ENCODE results near the gene SPHK1. TPM values are rescaled to one million over a fixed set of nuclear protein-coding genes. Genes with fewer than 3 reads are reported as not detected.
"Not testable (repeated sequence)": the region's sequence is repeated elsewhere in the genome, so short reads cannot be mapped to it uniquely, and the experiment has no call there.

SPHK1 gene
- total RNA-seq, 1 donor from 2014 or later, result 26.8 TPM

DNA sequence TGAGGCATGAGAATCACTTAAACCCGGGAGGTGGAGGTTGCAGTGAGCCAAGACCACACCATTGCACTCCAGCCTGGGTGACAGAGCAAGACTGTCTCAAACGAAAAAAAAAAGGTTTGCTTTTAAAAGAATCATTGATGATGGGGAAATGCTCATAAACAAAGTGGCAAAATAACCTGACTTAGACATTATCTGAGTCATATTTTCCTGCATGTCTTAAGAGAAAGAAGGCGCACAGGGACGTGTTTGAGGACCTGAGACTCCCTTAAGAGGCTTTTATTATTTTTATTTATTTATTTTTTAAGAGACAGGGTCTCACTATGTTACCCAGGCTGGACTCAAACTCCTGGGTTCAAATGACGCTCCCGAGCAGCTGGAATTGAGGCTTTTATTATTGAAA lies 25.0 kb upstream of the SPHK1 start:
- Mint-ChIP-seq H3K4me3 (no peak overlapping the region), H3K36me3 (no peaks in the 10 kb centered on the region), H3K4me1 (ENCODE audit: unreplicated experiment) (peaks cover 23% of the 10 kb centered on the region), H3K9me3 (no peaks in the 10 kb centered on the region), H3K27me3 (peaks cover 2% of the 10 kb centered on the region), H3K27ac (no peak overlapping the region)
- TF ChIP-seq, protein P1, sequence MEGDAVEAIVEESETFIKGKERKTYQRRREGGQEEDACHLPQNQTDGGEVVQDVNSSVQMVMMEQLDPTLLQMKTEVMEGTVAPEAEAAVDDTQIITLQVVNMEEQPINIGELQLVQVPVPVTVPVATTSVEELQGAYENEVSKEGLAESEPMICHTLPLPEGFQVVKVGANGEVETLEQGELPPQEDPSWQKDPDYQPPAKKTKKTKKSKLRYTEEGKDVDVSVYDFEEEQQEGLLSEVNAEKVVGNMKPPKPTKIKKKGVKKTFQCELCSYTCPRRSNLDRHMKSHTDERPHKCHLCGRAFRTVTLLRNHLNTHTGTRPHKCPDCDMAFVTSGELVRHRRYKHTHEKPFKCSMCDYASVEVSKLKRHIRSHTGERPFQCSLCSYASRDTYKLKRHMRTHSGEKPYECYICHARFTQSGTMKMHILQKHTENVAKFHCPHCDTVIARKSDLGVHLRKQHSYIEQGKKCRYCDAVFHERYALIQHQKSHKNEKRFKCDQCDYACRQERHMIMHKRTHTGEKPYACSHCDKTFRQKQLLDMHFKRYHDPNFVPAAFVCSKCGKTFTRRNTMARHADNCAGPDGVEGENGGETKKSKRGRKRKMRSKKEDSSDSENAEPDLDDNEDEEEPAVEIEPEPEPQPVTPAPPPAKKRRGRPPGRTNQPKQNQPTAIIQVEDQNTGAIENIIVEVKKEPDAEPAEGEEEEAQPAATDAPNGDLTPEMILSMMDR (conservative IDR thresholded peaks at IDR 0.05), result no peak
- no peak for DNase-seq (ENCODE audit: extremely low spot score, unreplicated experiment)

DNA sequence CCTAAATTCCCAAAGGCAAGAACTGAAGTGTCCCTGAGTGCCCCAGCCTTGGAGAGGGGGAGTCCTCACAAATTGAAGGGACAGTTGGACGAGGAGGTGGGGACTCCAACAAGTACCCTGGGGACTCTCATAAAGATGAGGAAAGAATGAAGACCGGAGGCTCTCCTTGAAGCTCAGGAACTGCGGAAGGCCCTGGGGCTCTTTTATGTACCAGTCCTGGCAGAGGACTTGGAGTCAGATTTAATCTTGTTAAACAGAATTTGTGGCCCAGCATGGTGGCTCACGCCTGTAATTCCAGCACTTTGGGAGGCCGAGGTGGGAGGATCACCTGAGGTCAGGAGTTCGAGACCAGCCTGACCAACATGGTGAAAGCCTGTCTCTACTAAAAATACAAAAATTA lies 24.6 kb upstream of the SPHK1 start:
- not testable (repeated sequence) for H3K9me3 Mint-ChIP-seq; H3K36me3 Mint-ChIP-seq; H3K27ac Mint-ChIP-seq; H3K4me3 Mint-ChIP-seq; DNase-seq (ENCODE audit: extremely low spot score, unreplicated experiment); H3K27me3 Mint-ChIP-seq
- H3K4me1 Mint-ChIP-seq (ENCODE audit: unreplicated experiment), result peaks cover 19% of the 10 kb centered on the region

DNA sequence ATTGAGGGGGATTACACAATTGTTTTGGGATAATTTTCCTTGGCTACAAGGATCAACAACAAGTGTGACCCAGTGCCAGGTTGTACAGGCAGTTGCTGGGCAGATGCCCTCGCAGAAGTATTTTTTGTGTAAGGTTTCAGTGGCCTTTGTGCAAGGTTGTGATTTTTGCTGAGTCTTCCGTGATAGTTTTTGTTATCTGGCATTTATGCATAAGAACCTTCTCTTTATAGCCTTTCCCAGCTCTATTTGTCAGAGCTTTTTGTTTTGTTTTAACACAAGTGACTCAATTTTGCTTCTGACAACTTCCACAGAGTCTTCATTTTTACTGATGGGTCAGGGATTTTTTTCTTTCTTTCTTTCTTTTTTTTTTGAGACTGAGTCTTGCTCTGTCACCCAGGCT lies 23.9 kb upstream of the SPHK1 start:
- no peaks in the 10 kb centered on the region for H3K36me3 Mint-ChIP-seq
- TF ChIP-seq, protein P1 (conservative IDR thresholded peaks at IDR 0.05), result no peak
- H3K9me3 Mint-ChIP-seq, result no peaks in the 10 kb centered on the region
- H3K27me3 Mint-ChIP-seq, result peaks cover 2% of the 10 kb centered on the region
- no peak for DNase-seq (ENCODE audit: extremely low spot score, unreplicated experiment)
- H3K4me1 Mint-ChIP-seq (ENCODE audit: unreplicated experiment), result peaks cover 18% of the 10 kb centered on the region
- H3K27ac Mint-ChIP-seq, result no peak overlapping the region
- no peak overlapping the region for H3K4me3 Mint-ChIP-seq

DNA sequence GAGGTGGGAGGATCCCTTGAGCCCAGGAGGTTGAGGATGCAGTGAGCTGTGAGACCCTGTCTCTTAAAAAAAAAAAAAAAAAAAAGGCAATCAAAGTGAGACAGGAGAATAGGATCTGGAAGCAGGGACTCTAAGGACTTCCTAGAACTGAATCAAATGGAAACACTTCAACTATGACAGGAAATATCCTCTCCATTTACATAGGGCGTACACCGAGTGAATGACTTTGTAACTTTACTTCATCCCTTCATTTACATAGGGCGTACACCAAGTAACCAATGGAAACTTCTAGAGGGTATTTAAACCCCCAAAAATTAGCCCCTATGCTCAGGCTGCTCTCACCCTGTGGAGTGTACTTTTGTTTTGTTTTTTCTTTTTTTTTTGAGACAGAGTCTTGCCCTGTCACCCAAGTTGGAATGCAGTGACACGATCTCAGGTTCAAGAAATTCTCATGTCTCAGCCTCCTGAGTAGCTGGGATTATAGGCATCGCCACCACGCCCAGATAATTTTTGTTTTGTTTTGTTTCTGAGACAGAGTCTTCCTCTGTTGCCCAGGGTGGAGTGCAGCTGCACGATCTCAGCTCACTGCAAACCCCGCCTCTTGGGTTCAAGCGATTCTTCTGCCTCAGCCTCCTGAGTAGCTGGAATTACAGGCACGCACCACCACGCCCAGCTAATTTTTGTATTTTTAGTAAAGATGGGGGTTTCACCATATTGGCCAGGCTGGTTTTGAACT lies 21.1 kb upstream of the SPHK1 start:
- TF ChIP-seq, protein P1 (conservative IDR thresholded peaks at IDR 0.05), result no peak
- no peak for DNase-seq (ENCODE audit: extremely low spot score, unreplicated experiment)
- Mint-ChIP-seq H3K27me3 (no peaks in the 10 kb centered on the region), H3K27ac (no peak overlapping the region), H3K4me1 (ENCODE audit: unreplicated experiment) (peaks cover 28% of the 10 kb centered on the region), H3K4me3 (no peak overlapping the region), H3K36me3 (no peaks in the 10 kb centered on the region), H3K9me3 (no peaks in the 10 kb centered on the region)

DNA sequence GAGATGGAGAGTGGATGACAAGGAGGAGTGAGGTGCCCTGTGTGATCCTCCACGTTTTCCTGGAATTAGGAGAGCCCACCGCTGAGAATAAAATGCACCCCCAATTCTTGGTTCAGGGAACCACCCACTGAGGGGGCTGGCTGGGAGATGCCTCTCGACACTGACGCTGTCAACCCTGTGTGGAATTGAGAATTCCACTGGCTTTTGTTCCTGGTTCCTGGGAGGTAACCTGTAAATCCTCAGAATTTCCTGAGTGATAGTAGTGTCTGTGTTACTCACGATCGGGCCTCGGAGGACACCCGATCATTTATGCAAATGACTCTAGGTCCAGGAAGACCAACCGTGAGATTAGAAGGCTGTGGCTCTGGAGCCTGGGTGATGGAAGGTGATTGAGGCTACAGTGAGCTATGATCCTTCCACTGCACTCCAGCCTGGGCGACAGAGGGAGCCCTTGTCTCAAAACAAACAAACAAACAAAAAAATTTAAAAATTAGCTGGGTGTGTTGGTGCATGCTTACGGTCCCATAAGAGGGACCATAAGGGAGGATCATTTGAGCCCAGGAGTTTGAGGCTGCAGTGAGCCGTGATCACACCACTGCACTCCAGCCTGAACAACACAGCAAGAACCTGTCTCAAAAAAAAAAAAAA lies 19.0 kb upstream of the SPHK1 start:
- no peak for DNase-seq (ENCODE audit: extremely low spot score, unreplicated experiment)
- TF ChIP-seq, protein P1 (conservative IDR thresholded peaks at IDR 0.05), result peak; percentile 32
- H3K4me3 Mint-ChIP-seq, result no peak overlapping the region

DNA sequence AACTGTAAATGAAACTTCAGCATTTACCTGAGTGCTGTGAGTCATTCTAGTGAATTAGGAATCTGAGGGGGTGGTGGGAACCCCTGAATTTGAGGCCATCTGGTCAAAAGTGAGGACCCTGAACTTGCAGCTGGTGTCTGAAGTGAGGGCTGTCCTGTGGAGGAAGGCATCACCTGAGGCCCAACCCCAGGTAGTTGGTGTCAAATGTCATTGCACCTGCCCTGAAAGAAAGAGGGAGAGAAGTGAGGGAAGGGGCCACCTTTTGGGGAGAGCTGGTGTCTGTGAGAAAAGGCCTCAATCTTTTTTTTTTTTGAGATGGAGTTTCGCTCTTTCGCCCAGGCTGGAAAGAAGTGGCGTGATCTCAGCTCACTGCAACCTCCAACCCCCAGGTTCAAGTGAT lies 18.2 kb upstream of the SPHK1 start:
- H3K36me3 Mint-ChIP-seq, result no peaks in the 10 kb centered on the region
- no peaks in the 10 kb centered on the region for H3K9me3 Mint-ChIP-seq
- H3K27ac Mint-ChIP-seq, result no peak overlapping the region
- no peaks in the 10 kb centered on the region for H3K27me3 Mint-ChIP-seq
- TF ChIP-seq, protein P1 (conservative IDR thresholded peaks at IDR 0.05), result no peak
- H3K4me1 Mint-ChIP-seq (ENCODE audit: unreplicated experiment), result peaks cover 36% of the 10 kb centered on the region
- peak overlapping the region; percentile 54 for H3K4me3 Mint-ChIP-seq
- no peak for DNase-seq (ENCODE audit: extremely low spot score, unreplicated experiment)

More for the DNA sequence above, 19.0 kb upstream of the SPHK1 start:
- no peak overlapping the region for H3K27ac Mint-ChIP-seq
- no peaks in the 10 kb centered on the region for H3K9me3 Mint-ChIP-seq
- no peaks in the 10 kb centered on the region for H3K27me3 Mint-ChIP-seq
- H3K36me3 Mint-ChIP-seq, result no peaks in the 10 kb centered on the region
- H3K4me1 Mint-ChIP-seq (ENCODE audit: unreplicated experiment), result peaks cover 37% of the 10 kb centered on the region

Data from type B pancreatic cell (in vitro differentiated cells).